ENCODE results near the gene SRGAP3. TPM values are rescaled to one million over a fixed set of nuclear protein-coding genes. Genes with fewer than 3 reads are reported as not detected.

Gene SRGAP3
- total and polyA plus RNA-seq, 2 donors (not counting 1 experiment from before 2014, with no cell fraction given) = 0.92 to 12.4 TPM

DNA sequence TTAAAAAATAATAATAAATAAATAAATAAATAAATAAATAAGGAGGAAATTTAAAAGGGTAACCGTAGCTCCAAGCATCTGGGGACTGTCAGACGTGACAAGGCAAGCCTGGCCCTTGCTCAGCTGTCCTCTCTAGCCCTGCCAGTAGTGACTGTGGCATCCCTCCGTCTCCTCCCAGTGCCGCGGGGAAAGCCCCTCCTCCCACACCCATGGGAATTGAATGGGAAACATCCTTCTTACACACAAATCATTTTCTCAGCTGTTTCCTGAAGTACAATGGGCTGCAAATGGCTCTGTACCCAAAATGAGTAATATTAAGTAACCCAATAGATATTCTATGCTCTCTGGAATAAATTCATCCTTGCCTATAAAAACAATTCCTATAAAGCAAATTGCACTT lies 184.6 kb downstream of the SRGAP3 start:
- no peak for TF ChIP-seq EZH2 (IDR thresholded peaks at IDR 0.05; ENCODE audit: low read length, missing control alignments)
- TF ChIP-seq, protein P1, sequence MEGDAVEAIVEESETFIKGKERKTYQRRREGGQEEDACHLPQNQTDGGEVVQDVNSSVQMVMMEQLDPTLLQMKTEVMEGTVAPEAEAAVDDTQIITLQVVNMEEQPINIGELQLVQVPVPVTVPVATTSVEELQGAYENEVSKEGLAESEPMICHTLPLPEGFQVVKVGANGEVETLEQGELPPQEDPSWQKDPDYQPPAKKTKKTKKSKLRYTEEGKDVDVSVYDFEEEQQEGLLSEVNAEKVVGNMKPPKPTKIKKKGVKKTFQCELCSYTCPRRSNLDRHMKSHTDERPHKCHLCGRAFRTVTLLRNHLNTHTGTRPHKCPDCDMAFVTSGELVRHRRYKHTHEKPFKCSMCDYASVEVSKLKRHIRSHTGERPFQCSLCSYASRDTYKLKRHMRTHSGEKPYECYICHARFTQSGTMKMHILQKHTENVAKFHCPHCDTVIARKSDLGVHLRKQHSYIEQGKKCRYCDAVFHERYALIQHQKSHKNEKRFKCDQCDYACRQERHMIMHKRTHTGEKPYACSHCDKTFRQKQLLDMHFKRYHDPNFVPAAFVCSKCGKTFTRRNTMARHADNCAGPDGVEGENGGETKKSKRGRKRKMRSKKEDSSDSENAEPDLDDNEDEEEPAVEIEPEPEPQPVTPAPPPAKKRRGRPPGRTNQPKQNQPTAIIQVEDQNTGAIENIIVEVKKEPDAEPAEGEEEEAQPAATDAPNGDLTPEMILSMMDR (conservative IDR thresholded peaks at IDR 0.05 in 1 of 2, IDR thresholded peaks at IDR 0.05 in 1 of 2; ENCODE audit: low read depth in 1 of 2, low read length in 2 of 2) = no peak
- no peaks in the 10 kb centered on the region for H3K27me3 ChIP-seq (ENCODE audit: control insufficient read depth, insufficient read depth, low read length)
- no peaks in the 10 kb centered on the region for H4K20me1 ChIP-seq (ENCODE audit: control insufficient read depth, extremely low read depth, insufficient read depth, low read length)
- no peak overlapping the region for H3K27ac ChIP-seq (ENCODE audit: insufficient read depth, low read length)
- no peaks in the 10 kb centered on the region for H3K79me2 ChIP-seq (ENCODE audit: control insufficient read depth, insufficient read depth, low read length)
- DNase-seq (ENCODE audit: low read depth in 2 of 2) = no peak
- no peaks in the 10 kb centered on the region for H3K9me3 ChIP-seq (ENCODE audit: control insufficient read depth, insufficient read depth, low read depth, low read length)
- no peaks in the 10 kb centered on the region for H3K36me3 ChIP-seq (ENCODE audit: control insufficient read depth, insufficient read depth, low read length)
- no peak overlapping the region for H3K4me2 ChIP-seq (ENCODE audit: extremely low read depth, insufficient read depth, low read length)
- H3K9ac ChIP-seq (ENCODE audit: insufficient read depth, low read length) = no peak overlapping the region
- H3K4me1 ChIP-seq (ENCODE audit: control insufficient read depth, extremely low read depth, insufficient read depth, low read length) = no peaks in the 10 kb centered on the region
- H2AFZ ChIP-seq (ENCODE audit: low read length) = no peak overlapping the region
- H3K4me3 ChIP-seq (replicated peaks in 1 of 4; ENCODE audit: control extremely low read depth in 1 of 4, insufficient read depth in 1 of 4, low read depth in 3 of 4, low read length in 4 of 4) = no peak overlapping the region

DNA sequence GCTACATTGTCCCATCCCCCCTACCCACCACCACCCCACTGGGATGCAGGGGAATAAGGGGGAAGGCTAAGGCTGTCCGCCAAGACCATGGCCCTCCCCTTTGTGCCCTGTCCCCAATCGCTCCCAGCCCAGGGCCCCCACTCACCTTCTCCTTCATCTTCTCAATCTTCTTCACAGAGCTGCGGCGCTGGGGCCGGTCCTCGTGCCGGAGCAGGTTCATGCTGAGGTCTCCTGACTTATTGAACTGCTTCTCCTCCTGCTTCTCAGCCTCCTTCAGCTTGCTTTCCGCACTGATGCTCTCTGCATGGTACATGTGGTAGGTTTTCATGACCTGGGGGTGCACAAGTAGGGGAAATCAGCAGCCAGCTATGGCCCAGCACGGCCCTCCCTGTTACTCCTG lies 185.2 kb downstream of the SRGAP3 start:
- no peaks in the 10 kb centered on the region for H3K79me2 ChIP-seq (ENCODE audit: control insufficient read depth, insufficient read depth, low read length)
- H4K20me1 ChIP-seq (ENCODE audit: control insufficient read depth, extremely low read depth, insufficient read depth, low read length) = no peaks in the 10 kb centered on the region
- no peak for DNase-seq (ENCODE audit: low read depth in 2 of 2)
- no peaks in the 10 kb centered on the region for H3K36me3 ChIP-seq (ENCODE audit: control insufficient read depth, insufficient read depth, low read length)
- no peak overlapping the region for H3K27ac ChIP-seq (ENCODE audit: insufficient read depth, low read length)
- no peak overlapping the region for H3K4me2 ChIP-seq (ENCODE audit: extremely low read depth, insufficient read depth, low read length)
- no peak for TF ChIP-seq EZH2 (IDR thresholded peaks at IDR 0.05; ENCODE audit: low read length, missing control alignments)
- TF ChIP-seq, protein P1 (conservative IDR thresholded peaks at IDR 0.05 in 1 of 2, IDR thresholded peaks at IDR 0.05 in 1 of 2; ENCODE audit: low read depth in 1 of 2, low read length in 2 of 2) = no peak
- no peaks in the 10 kb centered on the region for H3K4me1 ChIP-seq (ENCODE audit: control insufficient read depth, extremely low read depth, insufficient read depth, low read length)
- H2AFZ ChIP-seq (ENCODE audit: low read length) = no peak overlapping the region
- no peak overlapping the region for H3K4me3 ChIP-seq (replicated peaks in 1 of 4; ENCODE audit: control extremely low read depth in 1 of 4, insufficient read depth in 1 of 4, low read depth in 3 of 4, low read length in 4 of 4)
- H3K27me3 ChIP-seq (ENCODE audit: control insufficient read depth, insufficient read depth, low read length) = no peaks in the 10 kb centered on the region
- no peak overlapping the region for H3K9ac ChIP-seq (ENCODE audit: insufficient read depth, low read length)
- H3K9me3 ChIP-seq (ENCODE audit: control insufficient read depth, insufficient read depth, low read depth, low read length) = no peaks in the 10 kb centered on the region

DNA sequence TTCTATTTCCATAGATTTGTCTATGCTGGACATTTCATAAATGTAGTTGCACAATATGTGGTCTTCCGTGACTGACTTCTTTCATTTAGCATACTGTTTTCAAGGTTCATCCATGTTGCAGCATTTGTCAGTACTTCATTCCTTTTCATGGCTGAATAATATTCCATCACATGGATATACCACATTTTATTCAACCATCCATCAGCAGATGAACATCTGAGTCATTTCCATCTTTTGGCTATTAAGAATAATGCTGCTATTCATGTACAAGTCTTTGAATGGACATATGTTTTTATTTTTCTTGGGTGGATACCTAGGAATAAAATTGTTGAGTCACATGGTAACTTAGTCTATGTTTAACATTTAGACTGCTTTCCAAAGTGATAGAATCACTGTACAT lies 186.9 kb downstream of the SRGAP3 start:
- no peak overlapping the region for H3K4me3 ChIP-seq (replicated peaks in 1 of 4; ENCODE audit: control extremely low read depth in 1 of 4, insufficient read depth in 1 of 4, low read depth in 3 of 4, low read length in 4 of 4)
- TF ChIP-seq, protein P1 (conservative IDR thresholded peaks at IDR 0.05 in 1 of 2, IDR thresholded peaks at IDR 0.05 in 1 of 2; ENCODE audit: low read depth in 1 of 2, low read length in 2 of 2) = no peak
- TF ChIP-seq EZH2 (IDR thresholded peaks at IDR 0.05; ENCODE audit: low read length, missing control alignments) = no peak
- DNase-seq (ENCODE audit: low read depth in 2 of 2) = no peak
- no peaks in the 10 kb centered on the region for H3K27me3 ChIP-seq (ENCODE audit: control insufficient read depth, insufficient read depth, low read length)
- no peaks in the 10 kb centered on the region for H3K79me2 ChIP-seq (ENCODE audit: control insufficient read depth, insufficient read depth, low read length)
- no peak overlapping the region for H3K4me2 ChIP-seq (ENCODE audit: extremely low read depth, insufficient read depth, low read length)
- no peaks in the 10 kb centered on the region for H3K9me3 ChIP-seq (ENCODE audit: control insufficient read depth, insufficient read depth, low read depth, low read length)
- H3K9ac ChIP-seq (ENCODE audit: insufficient read depth, low read length) = no peak overlapping the region
- no peak overlapping the region for H2AFZ ChIP-seq (ENCODE audit: low read length)
- H3K4me1 ChIP-seq (ENCODE audit: control insufficient read depth, extremely low read depth, insufficient read depth, low read length) = no peaks in the 10 kb centered on the region
- H4K20me1 ChIP-seq (ENCODE audit: control insufficient read depth, extremely low read depth, insufficient read depth, low read length) = no peaks in the 10 kb centered on the region
- H3K36me3 ChIP-seq (ENCODE audit: control insufficient read depth, insufficient read depth, low read length) = no peaks in the 10 kb centered on the region
- H3K27ac ChIP-seq (ENCODE audit: insufficient read depth, low read length) = no peak overlapping the region
